HG02970 (cell line): ENCODE measurements around the gene LCN1.
"Not testable (repeated sequence)": the region's sequence is repeated elsewhere in the genome, so short reads cannot be mapped to it uniquely, and the experiment has no call there.

Source experiments
- ATAC-seq: cut with Tn5 transposase; IDR thresholded peaks from one replicate; pipeline ENCODE4 v1.9.1; 2021; ENCODE audit warnings: mild to moderate bottlenecking, moderate library complexity, moderate number of reproducible peaks; ENCODE audit not compliant: unreplicated experiment, low FRiP score

The LCN1 gene

DNA sequence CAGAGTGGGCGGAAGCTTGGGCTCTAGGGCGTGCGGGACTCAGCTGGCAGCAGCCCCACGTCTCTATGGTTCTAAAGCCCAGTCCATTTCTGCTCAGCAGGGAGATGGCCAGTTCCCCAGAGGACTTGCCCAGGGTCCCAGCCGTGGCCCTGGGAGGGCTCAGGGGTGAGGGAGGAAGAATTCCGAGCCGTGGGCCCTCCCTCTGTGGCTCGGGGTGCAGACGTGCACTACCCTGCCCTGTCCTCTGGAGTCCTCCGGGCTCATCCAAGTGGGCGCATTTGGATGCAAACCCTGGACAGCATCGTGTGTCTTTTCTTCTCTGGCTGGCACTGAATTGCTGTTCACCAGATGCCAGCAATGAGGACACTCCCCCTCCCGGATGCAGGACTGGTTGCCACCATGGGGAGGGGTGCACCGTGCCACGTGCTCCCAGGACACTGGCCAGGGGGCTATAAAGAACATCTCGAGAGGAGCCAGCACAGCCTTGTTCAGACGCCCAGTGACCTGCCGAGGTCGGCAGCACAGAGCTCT is 24.5 kb downstream of the LCN1 start, which contains the start of gene OBP2A:
Gene OBP2A, plus strand, starts transcription at position 481 of the 531 bp plus-strand sequence. CDS start 55 bp downstream, outside the sequence.
- ATAC-seq, result not testable (repeated sequence)

- ATAC-seq, result not testable (repeated sequence)
Measured at GRCh38 chr9:135546792-135547617, 25.8 kb downstream of the LCN1 start.

GRCh38 chr9:135547756-135548736 is 26.8 kb downstream of the LCN1 start:
- ATAC-seq, result no peak

GRCh38 chr9:135549478-135550343 is 28.5 kb downstream of the LCN1 start:
- not testable (repeated sequence) for ATAC-seq

GRCh38 chr9:135550344-135550918 is 29.2 kb downstream of the LCN1 start:
- ATAC-seq, result no peak

DNA sequence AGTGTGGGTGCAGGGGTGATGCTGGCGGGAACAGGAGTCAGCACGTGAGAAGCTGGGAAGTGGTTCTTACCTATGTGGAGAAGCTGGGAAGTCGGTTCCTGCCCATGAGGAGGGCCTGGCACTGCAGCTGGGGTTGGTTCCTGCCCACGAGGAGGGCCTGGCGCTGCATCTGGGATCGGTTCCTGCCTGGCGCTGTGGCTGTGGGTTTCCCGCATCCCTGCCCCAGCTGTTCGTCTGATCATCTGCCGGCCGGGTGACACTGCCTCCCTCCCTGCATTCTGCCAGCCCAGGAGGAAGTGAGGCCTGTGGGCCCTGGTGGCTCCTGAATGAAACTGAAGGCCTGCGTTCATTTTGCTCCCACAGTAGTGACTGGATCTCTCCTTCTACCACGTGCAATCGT is 29.8 kb downstream of the LCN1 start:
- no peak for ATAC-seq

DNA sequence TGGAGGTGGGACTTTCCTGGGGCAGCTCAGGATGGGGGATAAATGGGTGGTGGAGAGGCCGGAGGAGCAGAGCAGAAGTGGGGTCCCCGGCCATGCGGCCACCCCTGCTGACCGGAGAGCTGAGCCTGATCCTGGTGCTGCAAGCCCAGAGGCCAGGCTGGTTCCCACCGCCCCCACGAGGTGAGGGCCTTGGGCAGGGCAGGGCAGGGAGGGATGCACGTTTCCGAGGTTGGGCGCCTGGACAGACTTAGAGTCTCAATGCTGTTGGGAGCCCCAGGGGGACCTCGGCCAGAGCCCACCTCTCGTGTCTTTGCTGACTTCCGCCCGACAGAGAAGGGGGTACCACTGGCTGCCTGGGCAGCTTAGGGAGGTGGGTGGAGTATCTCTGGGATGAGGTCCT is 30.2 kb downstream of the LCN1 start:
- no peak for ATAC-seq

DNA sequence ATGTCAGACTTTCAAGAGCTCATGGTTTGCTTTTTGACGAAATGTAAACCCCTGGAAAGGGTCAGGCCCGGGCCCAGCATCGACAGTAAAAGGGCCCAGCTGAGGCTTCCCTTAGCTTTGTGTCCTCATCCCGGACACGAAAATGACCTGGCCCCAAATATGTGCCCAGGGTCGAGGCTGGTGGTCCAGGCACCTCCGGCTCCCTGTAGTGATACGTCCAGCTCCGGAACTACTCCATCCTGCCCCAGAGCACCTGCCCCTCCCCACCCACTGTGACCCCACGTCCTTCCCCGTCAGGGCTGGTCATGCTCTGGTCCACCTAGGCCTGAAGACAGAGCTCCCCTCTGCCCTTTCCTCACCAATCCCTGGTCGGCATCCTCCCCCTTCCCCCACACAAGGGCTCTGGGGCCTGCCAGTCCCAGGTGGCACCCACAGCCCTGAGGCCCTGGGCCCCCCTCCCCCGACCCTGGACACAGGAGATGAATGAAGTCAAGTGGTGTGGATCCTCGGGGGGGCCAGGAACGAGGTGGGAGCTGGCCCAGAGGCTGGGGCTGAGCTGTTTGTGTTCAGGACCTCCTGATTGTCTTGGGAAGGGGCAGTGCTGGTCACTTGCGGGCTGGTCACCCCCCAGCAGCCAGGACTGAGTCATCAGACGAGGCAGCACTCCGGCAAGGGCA is 30.9 kb downstream of the LCN1 start:
- ATAC-seq, result no peak

- no peak for ATAC-seq
Measured at GRCh38 chr9:135552698-135553171, 31.5 kb downstream of the LCN1 start.

- ATAC-seq, result no peak
Measured at GRCh38 chr9:135554718-135555117, 33.5 kb downstream of the LCN1 start.

GRCh38 chr9:135555203-135555602 is 34.0 kb downstream of the LCN1 start:
- no peak for ATAC-seq

- no peak for ATAC-seq
Measured at GRCh38 chr9:135555910-135556309, 34.7 kb downstream of the LCN1 start.

- ATAC-seq, result no peak
Measured at GRCh38 chr9:135559606-135560005, 38.4 kb downstream of the LCN1 start.

GRCh38 chr9:135561391-135562234 is 40.4 kb downstream of the LCN1 start, which contains the start of gene PAEP:
TSS of gene PAEP (plus strand) at chr9:135561756.
- no peak for ATAC-seq

GRCh38 chr9:135562235-135562745 is 41.0 kb downstream of the LCN1 start:
- no peak for ATAC-seq

DNA sequence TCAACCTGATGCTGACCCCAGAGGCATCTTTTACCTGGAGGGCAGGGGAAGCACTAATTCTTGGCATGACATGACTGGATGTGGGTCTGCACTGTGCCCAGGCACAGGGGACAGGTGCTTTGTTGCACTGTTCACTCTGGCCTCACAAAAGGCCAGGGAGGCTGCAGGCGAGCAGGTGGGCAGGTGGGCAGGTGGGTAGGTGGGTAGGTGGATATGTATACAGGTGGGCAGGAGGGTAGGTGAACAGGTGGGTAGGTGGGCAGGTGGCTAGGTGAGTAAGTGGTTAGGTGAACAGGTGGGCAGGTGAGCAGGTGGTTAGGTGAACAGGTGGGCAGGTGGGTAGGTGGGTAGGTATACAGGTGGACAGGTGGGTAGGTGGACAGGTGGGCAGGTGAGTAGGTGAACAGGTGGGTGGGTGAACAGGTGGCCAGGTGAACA is 41.8 kb downstream of the LCN1 start:
- no peak for ATAC-seq

GRCh38 chr9:135563858-135564257 is 42.6 kb downstream of the LCN1 start:
- no peak for ATAC-seq
